ENCODE data around the gene RPS6KA2.
"Not testable (repeated sequence)": the region's sequence is repeated elsewhere in the genome, so short reads cannot be mapped to it uniquely, and the experiment has no call there.

Gene RPS6KA2

DNA sequence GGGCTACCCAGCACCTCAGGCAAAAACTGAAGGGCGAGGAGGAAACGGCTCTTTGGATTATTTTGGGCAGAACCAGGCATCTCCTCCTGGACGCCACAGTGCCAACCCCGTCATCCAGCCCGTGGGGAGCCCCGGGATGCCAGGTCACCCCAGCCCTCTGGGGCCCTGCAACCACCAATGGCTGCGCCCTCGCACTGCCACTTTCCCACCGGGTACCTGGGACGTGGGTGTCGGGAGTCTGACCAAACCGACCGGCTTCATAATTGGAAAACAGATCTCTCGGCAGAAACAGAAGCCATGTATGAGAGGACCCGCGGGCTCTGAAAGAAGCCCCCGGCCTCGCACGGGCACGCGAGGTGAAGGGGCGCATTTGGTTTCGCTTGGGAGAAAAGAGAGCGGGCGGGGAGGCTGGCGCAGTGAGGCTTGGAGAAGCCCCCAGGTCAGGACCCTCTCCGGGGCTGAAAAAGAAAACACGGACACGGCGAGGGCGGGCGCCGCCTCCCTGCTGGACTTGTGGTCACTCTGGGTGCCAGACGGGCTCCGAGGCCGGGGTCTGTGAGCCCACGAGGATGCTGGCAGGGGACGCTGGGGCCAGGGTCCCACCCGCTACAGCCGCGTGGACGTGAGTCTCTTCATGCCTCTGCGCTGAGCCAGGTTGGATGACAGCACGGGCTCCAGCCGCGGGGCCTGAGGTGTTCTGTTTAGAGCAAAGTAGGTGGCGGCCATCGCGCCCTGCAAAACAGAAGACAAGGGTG, 214.7 kb downstream of the RPS6KA2 start:
- no peak for DNase-seq

DNA sequence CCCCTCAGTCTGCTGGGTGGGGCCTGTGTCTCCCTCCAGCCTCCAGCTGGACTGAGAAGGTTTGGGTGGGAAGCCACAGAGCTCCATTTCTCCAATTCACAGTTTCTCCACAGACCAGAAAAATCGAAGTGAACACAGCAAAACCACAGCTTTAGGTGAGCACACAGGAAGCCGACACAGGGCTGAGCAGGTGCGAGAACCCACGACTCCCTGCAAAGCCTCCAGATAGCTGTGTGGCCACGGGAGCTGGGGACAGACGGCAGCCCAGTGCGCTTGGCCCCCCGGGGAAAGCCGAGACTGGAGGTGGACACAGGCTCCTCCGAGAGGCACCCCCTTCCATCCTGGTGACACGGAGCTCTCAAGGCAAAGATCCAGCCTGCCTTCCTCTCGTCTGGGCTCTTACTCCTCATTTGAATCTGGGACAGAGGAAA, 215.3 kb downstream of the RPS6KA2 start:
- peak; percentile 18 for DNase-seq

DNA sequence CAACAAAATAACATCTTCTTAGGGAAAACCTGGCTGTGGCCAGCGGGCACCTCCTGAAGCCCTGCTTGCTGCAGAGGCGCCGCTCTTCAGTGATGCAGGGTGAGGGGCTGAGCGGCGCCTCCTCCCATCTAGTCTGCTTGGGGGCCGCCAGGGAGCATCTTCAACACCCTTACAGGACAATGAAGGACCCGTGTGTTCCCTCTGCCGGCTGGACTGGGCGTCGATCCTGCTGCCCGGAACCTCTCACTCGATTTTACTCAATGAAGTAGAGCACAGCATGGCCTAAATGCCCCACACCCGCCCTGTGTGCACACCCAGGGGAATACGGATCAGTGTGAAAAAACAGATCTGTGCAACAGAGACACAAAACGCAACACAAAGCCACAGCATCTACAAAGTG, 215.8 kb downstream of the RPS6KA2 start:
- DNase-seq = no peak

DNA sequence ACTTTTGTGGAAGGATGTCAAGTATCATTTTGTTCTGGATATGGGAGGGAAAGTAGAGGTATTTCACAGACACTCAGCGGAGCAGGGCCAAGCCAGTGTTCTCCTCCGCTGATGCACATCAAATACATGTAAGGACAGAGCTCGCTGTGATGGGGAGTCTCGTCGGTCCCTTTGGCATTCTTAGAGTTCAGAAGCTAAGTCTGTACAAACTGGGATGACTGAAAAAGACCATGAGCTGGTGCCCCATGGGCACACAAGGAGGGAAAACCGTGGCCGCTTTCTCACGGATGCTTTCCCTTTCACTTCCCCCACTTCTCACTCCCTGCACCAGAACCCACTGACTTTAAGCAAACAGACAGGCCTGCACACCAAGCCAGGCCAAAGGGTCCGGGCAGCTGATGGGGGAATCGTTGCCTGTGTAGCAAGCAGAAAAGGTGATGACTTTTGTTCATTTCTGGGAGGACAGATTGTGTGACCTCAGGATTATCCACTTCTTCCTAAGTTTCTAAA, 216.6 kb downstream of the RPS6KA2 start:
- DNase-seq = no peak

DNA sequence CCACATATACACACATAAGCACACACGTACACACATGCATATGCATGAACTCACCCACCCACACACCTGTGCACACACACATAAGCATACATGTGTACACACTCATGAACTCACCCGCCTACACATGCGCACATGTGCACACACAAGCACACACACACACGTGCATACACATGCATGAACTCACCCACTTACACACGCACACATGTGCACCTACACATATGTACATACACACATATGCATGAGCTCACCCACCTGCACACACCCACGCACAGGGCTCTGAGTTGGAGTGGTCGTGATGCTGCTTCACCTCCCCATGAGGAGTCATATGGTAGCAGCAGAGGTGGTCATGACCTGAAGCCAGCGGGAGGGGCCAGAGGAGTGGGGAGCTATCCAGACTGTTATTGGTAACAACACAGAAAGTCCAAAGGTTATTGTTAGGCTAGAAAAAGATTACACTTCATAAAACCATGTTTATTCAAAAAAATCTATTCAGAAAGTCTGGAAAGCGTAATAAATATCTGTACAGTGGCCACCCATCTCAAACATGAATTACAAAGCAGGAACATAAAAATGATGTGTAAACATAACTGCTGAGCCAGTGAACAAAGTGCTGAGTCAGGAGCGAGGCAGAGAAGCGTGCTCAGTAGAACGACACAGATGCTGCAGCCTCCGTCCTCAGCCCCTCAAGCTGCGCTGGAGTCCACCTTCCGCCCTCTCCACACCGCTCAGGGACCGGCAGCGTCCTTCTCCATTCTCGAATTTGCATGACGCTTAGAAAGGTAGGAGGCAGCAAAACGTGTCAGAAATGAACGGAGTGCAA, 217.9 kb downstream of the RPS6KA2 start:
- no peak for DNase-seq

DNA sequence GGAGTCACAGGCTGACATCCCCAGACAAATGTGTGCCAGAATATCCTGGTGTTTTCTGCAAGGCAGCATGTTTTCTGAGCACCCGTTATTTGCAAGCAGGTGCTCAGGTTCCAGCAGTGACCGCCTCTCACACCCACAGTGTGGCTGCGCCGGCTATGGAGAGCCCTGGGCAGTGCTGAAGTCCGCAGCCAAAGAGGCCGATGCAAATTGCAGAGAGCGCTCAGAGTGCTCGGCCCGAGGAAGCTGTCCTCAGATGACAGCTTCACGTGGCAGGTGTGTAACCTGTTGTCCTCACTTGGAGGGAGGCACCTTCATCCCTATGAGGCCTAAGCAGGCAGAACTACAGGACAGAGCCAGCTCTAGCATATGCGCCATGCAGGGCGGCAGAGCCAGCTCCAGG, 220.9 kb downstream of the RPS6KA2 start:
- DNase-seq = no peak

DNA sequence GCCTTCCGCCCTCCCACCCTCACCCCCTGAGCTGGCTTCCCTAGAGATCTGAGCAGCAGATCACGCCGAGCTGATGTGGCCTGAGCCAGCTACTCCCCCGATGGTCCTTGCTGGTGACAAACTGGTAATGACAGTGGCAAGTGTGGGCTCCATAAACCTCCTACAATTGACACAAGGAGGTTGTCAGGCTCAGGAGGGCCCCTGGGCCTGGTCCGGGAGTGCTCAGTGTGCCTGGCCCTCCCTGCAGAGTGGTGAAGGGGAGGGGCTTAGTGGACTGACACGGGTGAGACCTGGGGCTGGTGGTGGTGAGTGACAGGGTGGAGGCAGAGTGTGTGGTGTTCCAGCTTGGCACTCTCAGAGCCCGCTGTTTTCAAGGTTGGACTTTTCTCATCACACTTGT, 221.7 kb downstream of the RPS6KA2 start:
- no peak for DNase-seq

DNA sequence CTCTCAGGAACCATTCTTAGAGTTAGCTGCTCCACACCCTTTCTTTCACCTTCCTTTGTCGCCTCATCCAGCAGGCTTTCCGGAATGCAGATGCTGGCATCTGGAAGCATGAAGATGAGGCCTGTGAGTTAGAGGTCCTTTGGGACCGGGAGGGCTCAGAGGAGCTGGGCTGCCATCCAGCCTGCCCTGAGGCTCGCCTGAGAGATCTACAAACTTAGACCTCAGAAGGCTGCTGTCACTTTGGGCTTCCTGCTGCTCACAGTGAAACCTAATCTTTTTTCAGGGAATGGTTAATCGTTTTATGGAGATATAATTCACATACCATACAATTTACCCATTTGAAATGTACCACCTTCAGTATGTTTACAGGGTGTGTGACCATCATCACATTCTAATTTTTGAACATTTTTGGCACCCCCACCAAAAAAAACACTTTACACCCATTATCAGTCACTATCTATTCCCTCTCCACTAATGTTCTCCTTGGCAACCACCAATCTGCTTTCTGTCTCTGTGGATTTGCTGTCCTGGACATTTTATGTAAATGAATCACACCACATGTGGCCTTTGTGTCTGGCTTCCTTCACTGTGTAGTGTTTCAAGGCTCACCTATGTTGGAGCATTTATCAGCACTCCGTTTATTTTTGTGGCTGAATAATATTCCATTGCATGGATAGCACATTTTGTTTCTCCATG, 224.3 kb downstream of the RPS6KA2 start:
- no peak for DNase-seq

DNA sequence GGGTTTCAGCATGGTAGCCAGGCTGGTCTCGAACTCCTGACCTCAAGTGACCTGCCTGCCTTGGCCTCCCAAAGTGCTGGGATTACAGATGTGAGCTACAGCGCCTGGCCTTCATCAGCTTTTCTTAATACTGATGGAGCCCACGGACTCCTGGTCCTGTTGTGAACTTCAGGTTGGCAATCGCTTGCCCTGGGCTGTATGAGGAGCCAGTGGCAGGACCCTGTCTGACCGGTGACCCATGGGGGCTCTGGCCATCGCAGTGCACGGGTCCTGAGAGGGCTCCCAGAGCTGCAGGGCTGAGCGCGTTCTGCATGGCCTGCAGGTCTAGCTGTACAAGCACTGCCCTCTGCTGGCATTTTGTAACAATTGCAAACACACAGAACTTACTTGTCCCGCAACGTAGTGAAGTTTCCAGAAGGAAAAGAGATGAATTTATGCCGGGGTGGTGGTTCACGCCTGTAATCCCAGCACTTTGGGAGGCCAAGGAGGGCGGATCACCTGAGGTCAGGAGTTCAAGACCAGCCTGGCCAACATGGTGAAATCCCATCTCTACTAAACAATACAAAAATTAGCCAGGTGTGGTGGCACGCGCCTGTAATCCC, 226.3 kb downstream of the RPS6KA2 start:
- peak; percentile 55 for DNase-seq

DNA sequence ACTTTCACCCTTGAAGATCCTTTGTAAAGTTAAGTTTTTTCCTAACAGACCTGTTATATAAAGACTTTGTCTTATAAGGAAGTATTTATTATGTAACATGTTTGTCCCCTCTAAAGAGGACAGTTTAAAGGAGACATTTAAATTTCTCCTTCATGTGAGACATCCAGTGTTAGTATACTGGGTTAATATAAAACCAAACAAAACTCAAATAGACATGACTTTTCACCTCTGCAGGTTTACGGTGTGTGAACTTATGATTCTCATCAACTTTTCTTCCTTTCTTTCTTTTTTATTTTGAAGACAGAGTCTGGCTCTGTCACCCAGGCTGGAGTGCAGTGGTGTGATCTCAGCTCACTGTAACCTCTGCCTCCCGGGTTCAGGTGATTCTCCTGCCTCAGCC, 226.9 kb downstream of the RPS6KA2 start:
- no peak for DNase-seq

DNA sequence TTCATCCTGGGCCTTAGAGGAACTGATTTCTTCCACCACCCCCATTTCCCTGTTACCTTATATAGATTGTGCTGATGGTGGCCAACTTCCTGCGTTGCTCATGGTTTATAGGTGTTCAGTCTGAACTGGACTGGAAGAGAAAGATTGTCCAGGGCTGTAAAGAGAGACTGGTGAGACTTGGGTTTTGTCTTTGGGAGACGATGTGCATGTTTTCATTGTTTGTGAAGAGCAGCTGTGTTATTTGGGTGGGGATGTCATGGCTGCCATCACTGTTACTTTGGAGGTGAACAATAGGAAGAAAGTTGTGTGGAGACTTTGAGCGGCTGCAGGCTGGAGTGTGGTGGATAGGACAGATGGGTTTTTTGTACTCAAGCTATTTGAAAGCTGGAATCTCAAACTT, 228.7 kb downstream of the RPS6KA2 start:
- DNase-seq = no peak

DNA sequence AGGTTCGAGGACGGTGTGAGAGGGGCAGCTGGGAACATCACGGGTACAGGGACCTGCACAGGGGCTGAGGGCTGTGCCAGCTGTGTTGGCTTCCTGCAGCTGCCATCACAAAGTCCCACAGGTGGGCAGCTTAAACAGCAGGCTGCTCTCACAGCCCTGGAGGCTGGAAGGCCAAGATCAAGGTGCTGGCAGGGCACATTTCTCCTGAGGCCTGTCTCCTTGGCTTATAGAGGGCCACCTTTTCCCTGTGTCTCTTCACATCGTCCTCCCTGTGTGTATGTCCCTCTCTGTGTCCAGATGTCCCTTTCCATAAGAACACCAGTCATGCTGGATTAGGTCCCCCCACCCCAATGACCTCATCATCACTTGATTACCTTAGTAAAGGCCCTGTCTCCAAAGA, 229.2 kb downstream of the RPS6KA2 start:
- DNase-seq = no peak

DNA sequence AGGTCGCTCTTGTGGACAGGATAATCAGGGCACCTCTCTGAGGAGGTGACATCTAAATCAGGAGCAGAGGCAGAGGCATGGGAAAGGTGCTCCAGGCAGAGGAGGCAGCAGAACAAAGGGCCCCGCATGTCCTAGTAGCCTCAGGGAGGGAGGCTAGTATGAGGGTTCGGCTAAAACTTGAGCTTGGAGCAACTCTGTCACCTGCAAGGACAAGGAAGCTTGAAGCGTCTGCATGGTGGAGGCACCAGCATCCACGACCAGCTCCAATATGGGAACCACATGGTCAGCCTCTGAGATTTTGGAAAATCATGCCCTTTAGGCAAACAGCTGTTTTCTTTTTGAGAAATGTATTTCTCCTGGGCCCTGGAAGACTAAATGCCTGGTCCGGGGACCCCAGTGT, 231.3 kb downstream of the RPS6KA2 start:
- DNase-seq = no peak

DNA sequence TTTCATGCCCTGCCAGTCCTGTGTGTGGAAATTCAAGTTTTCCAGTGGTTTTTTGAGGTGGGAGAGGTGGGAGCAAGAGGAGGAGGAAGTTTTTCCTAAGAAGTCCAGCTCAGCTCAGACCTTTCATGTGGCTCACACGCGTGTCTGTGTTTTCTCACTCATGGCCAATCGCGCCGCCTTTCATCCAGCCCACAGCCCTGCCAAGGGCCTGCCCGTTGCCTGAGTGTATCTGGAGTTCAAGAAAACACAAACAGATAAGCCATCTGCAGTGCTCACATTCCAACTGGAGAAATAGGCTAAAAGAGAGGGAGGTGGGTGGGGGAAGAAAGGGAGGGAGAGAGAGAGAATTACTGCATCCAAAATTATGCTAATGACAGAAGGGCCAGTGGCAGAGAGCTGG, 231.7 kb downstream of the RPS6KA2 start:
- DNase-seq = no peak

DNA sequence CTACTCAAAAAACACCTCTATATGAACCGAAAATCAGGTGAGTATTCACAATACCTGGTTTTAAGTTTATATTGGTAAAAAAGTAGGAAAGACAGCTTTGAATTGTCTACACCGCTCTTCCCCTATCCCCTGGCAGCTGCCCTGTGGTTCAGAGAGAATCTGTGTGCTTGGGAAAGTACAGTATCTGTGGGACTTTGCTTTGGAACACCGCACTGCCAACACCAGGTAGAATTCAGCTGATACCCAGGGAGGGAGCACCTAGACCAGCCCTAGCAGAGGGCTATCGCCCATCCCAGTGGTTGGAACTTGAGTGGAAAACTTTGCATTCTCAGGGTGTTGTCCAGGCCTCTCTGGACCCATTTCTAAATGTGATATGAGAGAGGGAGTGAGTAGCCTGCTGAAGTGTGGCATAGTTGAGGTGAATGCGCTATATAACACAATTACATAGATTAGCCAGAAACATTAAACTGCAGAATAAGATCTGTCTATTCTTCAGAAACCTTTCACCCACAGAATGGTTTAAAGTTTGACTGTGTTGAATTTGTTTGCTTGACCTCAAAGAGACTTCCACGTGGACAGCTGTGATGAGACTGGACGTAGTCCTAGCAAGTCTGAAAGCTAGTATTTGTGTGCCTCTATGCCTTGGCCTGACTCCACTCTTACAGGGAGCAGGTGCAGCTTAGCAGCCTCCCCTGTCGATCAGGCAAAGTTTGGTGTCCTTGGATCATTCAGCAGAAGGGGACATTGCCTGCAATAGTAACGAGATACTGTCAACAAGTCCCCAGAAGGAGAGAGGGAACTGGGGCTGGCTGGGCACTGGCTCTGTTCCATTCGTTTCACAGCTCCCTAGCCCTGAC, 232.8 kb downstream of the RPS6KA2 start:
- no peak for DNase-seq

DNA sequence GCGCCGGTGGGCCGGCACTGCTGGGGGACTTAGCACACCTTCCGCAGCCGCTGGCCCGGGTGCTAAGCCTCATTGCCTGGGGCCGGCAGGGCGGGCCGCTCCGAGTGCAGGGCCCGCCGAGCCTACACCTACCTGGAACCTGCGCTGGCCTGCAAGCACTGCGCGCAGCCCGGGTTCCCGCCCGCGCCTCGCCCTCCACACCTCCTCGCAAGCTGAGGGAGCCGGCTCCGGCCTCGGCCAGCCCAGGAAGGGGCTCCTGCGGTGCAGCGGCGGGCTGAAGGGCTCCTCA, 233.6 kb downstream of the RPS6KA2 start:
- no peak for DNase-seq

DNA sequence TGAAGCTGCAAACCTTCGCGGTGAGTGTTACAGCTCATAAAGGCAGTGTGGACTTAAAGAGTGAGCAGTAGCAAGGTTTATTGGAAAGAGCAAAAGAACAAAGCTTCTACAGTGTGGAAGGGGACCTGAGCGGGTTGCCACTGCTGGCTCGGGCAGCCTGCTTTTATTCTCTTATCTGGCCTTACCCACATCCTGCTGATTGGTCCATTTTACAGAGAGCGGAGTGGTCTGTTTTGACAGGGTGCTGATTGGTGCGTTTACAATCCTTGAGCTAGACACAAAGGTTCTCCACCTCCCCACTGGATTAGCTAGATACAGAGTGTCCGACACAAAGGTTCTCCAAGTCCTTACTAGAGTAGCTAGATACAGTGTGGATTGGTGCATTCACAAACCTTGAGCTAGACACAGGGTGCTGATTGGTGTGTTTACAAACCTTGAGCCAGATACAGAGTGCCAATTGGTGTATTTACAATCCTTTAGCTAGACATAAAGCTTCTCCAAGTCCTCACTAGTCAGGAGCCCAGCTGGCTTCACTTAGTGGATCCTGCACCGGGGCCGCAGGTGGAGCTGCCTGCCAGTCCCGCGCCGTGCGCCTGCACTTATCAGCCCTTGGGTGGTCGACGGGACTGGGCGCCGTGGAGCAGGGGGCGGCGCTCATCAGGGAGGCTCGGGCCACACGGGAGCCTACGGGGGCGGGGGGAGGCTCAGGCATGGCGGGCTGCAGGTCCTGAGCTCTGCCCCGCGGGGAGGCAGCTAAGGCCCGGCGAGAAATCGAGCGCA, 234.1 kb downstream of the RPS6KA2 start:
- not testable (repeated sequence) for DNase-seq

DNA sequence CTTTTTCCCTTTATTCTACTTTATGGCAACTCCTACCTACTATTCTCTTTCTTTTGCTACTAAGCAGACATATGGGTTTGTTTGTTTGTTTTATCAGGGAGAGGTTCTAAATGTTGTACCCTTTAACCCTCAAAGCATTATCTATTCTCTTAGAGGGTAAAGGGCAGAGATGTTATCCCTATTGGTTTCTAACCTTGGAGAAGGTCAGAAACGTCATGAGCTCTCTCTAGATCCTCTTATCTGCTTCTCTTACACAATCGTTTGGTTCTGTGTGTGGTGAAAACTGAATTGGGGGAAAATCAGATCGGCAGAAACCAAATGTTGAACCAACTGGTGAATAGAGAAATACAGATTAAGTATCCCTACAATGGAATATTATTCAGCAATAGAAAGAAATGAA, 237.9 kb downstream of the RPS6KA2 start:
- no peak for DNase-seq

DNA sequence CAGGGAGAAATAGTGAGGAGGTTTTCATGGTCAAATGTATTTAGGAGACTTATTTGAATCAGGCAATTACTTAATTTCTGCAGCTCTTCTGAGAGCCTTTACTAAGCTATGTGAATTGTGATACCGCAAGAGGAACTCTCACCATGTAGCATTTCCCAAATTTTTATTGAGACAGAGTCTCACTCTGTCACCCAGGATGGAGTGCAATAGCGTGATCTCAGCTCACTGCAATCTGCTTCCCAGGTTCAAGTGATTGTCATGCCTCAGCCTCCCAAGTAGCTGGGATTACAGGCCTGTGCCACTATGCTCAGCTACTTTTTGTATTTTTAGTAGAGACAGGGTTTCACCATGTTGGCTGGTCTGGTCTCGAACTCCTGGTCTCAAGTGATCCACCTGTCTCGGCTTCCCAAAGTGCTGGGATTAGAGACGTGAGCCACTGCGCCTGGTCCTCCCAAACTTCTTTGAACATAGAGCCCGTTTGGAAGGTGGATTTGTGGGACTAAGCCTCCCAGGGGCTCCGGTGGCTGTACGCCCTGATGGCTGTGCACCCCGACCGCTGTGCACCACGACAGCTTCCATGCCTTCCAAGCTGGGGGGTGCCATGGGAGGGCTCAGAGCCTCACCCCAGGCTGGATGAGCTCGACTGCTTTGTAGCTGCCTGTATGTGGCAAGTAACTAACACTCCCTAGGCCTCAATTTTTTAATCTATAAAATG, 238.6 kb downstream of the RPS6KA2 start:
- no peak for DNase-seq

DNA sequence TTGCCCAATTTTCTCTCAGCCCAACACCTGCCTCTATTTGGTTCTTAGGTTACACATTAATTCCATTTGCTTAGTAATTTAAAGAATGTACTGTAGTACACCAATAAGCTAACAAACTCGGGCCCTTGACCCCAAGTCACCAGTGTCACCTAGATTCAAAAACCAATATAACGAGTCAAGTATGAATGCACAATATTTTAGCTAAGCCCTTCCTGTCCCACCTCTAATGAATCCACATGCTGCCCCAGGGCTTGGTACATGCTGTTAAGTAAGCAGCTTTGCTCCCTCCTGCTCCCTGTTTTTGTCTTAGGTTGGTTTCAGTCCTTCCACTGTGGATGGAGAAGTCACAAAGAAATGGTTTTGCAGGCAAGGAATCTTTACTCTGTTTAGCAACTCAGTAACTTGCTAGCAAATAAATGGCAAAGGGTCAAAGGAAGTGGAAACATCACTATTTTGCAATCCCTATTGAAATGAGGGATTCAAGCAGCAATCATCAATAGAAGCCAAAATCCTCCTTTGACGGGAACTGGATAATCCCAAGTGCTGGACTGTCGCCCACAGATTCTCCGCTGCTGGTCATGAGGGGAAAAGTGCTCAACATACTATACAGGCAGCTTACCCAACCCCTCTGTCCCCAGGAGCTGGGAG, 239.3 kb downstream of the RPS6KA2 start:
- no peak for DNase-seq
